Nephron (organoid): Measurements from ENCODE around the gene SPAM1.
"Not testable (repeated sequence)": the region's sequence is repeated elsewhere in the genome, so short reads cannot be mapped to it uniquely, and the experiment has no call there.

Experiments used
- H3K27ac Mint-ChIP-seq, 3 experiments: 2 replicates each; pipeline ENCODE4 v1.8.0; 2020; ENCODE audit warnings: mixed read lengths in 3 of 3, mild to moderate bottlenecking in 2 of 3, moderate library complexity in 1 of 3
- H3K27me3 Mint-ChIP-seq: 2 replicates; pipeline ENCODE4 v1.8.0; 2021; ENCODE audit warnings: low read depth, mild to moderate bottlenecking, moderate library complexity, mixed read lengths
- H3K36me3 Mint-ChIP-seq: 2 replicates; pipeline ENCODE4 v1.8.0; 2020; ENCODE audit warnings: low read depth, mixed read lengths
- H3K4me1 Mint-ChIP-seq: 2 replicates; pipeline ENCODE4 v1.8.0; 2020; ENCODE audit warnings: mixed read lengths
- H3K4me3 Mint-ChIP-seq, 3 experiments: 2 replicates each; pipeline ENCODE4 v1.8.0; 2020; ENCODE audit warnings: mild to moderate bottlenecking in 3 of 3, mixed read lengths in 3 of 3, moderate library complexity in 2 of 3
- H3K9me3 Mint-ChIP-seq: 2 replicates; pipeline ENCODE4 v1.8.0; 2020; ENCODE audit warnings: mixed read lengths
- CTCF ChIP-seq, 3 experiments: fragments of 200-600 bp; sonication (generic); IDR thresholded peaks; one replicate each; pipeline ENCODE4 v1.5.0; 2021; ENCODE audit warnings: antibody characterized with exemption in 3 of 3; ENCODE audit not compliant: unreplicated experiment in 3 of 3

The SPAM1 gene

GRCh38 chr7:123995617-123996326 is 70.7 kb downstream of the SPAM1 start:
- peaks cover 5% of the 10 kb centered on the region for H3K9me3 Mint-ChIP-seq

GRCh38 chr7:123996327-123996625 is 71.2 kb downstream of the SPAM1 start:
- no peak for TF ChIP-seq CTCF (IDR thresholded peaks at IDR 0.05; ENCODE audit: unreplicated experiment in 3 of 3)
- no peaks in the 10 kb centered on the region for H3K27me3 Mint-ChIP-seq
- H3K4me1 Mint-ChIP-seq = no peaks in the 10 kb centered on the region
- H3K4me3 Mint-ChIP-seq = no peak overlapping the region
- H3K27ac Mint-ChIP-seq = no peak overlapping the region
- H3K36me3 Mint-ChIP-seq = no peaks in the 10 kb centered on the region
- peaks cover 5% of the 10 kb centered on the region for H3K9me3 Mint-ChIP-seq

More at GRCh38 chr7:123995617-123996326, 70.7 kb downstream of the SPAM1 start:
- H3K27me3 Mint-ChIP-seq = no peaks in the 10 kb centered on the region
- TF ChIP-seq CTCF (IDR thresholded peaks at IDR 0.05; ENCODE audit: unreplicated experiment in 3 of 3) = no peak
- H3K4me3 Mint-ChIP-seq = no peak overlapping the region
- no peak overlapping the region for H3K27ac Mint-ChIP-seq
- H3K36me3 Mint-ChIP-seq = no peaks in the 10 kb centered on the region
- H3K4me1 Mint-ChIP-seq = no peaks in the 10 kb centered on the region

- Mint-ChIP-seq H3K4me3 (no peak overlapping the region), H3K27ac (no peak overlapping the region), H3K36me3 (no peaks in the 10 kb centered on the region), H3K27me3 (no peaks in the 10 kb centered on the region), H3K4me1 (no peaks in the 10 kb centered on the region), H3K9me3 (peaks cover 22% of the 10 kb centered on the region)
- TF ChIP-seq CTCF (IDR thresholded peaks at IDR 0.05; ENCODE audit: unreplicated experiment in 3 of 3) = no peak
Measured at GRCh38 chr7:123998921-123999320, 73.9 kb downstream of the SPAM1 start.

GRCh38 chr7:123999703-124000102 is 74.7 kb downstream of the SPAM1 start:
- Mint-ChIP-seq H3K4me1 (no peaks in the 10 kb centered on the region), H3K36me3 (no peaks in the 10 kb centered on the region), H3K9me3 (peaks cover 23% of the 10 kb centered on the region), H3K4me3 (no peak overlapping the region), H3K27ac (no peak overlapping the region), H3K27me3 (no peaks in the 10 kb centered on the region)
- TF ChIP-seq CTCF (IDR thresholded peaks at IDR 0.05; ENCODE audit: unreplicated experiment in 3 of 3) = no peak

GRCh38 chr7:124008296-124008695 is 83.3 kb downstream of the SPAM1 start:
- not testable (repeated sequence) for H3K27ac Mint-ChIP-seq

GRCh38 chr7:124009321-124009720 is 84.3 kb downstream of the SPAM1 start:
- no peaks in the 10 kb centered on the region for H3K36me3 Mint-ChIP-seq
- H3K4me3 Mint-ChIP-seq = no peak overlapping the region
- no peak overlapping the region for H3K27ac Mint-ChIP-seq
- no peaks in the 10 kb centered on the region for H3K27me3 Mint-ChIP-seq
- no peaks in the 10 kb centered on the region for H3K9me3 Mint-ChIP-seq
- TF ChIP-seq CTCF (IDR thresholded peaks at IDR 0.05; ENCODE audit: unreplicated experiment in 3 of 3) = no peak
- no peaks in the 10 kb centered on the region for H3K4me1 Mint-ChIP-seq

More at GRCh38 chr7:124008296-124008695, 83.3 kb downstream of the SPAM1 start:
- not testable (repeated sequence) for H3K27me3 Mint-ChIP-seq, H3K9me3 Mint-ChIP-seq, H3K4me1 Mint-ChIP-seq, H3K4me3 Mint-ChIP-seq, H3K36me3 Mint-ChIP-seq
